ENCODE data around the gene RDH8.

Gene RDH8, protein sequence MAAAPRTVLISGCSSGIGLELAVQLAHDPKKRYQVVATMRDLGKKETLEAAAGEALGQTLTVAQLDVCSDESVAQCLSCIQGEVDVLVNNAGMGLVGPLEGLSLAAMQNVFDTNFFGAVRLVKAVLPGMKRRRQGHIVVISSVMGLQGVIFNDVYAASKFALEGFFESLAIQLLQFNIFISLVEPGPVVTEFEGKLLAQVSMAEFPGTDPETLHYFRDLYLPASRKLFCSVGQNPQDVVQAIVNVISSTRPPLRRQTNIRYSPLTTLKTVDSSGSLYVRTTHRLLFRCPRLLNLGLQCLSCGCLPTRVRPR

DNA sequence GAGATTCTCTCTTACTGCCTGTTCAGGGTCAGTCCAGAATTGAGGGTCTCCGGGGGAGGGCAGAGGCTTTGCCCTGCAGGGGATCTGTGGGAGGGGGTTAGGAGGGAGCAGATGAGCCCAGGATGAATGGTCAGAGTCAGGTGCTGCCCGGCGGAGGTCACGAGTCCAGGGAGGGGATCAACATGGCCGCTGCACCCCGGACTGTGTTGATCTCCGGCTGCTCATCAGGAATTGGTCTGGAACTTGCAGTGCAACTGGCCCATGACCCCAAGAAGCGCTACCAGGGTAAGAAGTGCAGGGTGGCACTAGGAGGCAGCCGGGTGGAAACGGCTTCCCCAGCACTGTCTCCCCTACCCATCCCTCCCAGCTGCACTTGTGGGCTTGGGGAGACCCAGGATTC is at the start of gene RDH8:
Gene RDH8 (plus strand): TSS at position 168 of the 400 bp plus-strand sequence. CDS start 15 bp downstream, at position 183.
- DNase-seq: no peak

DNA sequence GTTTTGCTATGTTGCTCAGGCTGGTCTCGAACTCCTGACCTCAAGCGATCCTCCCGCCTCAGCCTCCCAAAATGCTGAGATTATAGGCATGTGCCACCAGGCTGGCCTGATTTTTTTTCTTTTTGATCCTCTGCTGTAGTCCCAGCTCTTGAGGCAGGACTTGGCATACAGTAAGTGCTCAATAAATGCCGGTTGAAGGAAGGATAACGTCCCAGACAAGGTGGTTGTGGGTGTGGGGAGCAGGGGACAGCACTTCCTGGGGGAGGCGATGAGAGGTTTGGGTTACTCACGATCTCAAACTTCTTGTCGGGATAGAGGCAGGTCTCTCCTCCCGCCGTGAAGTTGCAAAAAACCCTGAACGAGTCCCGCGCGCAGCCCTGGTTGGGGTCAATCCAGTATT is 47.3 kb upstream of the RDH8 start:
- DNase-seq: no peak

DNA sequence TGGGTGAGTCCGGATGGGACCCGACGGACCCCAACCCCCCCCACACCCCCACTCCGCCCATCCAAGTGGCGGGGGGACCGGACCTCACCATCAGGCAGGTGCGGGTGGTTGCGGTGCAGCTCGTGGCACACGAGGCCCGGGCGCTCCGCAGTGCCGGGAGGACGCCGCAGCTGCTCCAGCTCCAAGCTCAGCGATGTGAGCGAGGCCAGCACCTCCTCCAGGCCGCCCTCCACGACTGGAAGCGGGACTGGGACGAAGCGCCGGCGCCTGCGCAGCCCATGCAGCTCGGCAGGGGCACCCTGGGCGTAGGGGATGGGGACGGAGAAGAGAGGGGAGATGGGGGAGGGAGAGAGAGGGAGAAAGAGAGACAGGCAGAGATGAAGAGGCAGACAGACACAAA is 46.8 kb upstream of the RDH8 start:
- no peak for DNase-seq

DNA sequence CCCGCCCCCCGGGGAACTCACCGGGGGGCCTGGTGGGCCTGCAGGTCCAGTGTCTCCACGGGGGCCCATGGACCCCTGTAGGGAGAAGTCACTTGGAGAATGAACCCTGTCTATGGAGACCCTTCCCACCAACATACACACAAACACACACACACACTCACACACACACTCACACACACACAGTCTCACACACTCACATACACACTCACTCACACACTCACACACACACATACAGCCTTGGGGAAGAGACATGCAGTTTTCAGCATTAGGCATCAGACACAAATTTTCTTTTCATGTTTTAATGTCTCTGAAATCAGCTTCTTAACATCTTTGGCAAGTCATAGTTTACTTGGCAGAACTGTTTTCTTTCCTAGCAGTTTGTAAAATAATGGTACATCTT is 46.0 kb upstream of the RDH8 start:
- no peak for DNase-seq

DNA sequence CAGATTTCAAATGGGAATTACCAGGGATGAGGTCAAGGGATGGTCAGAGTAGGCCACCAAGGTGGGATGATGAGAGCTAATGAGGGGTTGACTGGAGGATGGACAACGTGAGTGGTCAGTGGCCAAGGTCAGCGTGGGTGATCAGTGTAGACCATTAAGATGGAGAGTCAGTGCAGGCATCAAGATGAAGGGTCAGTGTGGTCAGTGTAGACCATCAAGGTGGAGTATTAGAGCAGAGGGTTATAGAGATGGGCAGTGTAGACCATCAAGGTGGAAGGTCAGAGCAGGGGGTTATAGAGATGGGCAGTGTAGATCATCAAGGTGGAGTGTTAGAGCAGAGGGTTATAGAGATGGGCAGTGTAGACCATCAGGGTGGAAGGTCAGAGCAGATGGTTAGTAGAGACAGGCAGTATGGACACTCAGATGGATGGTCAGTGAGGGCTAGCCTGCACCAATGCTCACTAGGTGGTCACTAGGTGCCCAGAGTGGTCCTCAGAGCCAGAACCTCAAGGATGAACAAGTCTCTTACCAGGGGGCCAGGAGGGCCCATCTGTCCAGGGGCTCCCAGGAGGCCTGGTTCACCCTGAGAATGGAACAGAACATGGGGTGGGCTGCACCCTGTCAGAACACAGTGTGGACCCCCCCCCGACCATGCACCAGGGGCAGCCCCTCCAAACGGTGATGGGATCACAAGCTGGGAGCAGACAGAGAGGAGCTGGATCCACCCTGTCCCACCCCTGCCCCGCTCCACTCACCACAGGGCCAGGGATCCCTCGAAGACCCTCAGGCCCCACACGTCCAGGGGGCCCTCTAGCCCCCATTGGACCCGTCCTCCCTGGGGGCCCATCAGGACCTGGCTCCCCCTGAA is 44.2 kb upstream of the RDH8 start:
- DNase-seq: no peak

DNA sequence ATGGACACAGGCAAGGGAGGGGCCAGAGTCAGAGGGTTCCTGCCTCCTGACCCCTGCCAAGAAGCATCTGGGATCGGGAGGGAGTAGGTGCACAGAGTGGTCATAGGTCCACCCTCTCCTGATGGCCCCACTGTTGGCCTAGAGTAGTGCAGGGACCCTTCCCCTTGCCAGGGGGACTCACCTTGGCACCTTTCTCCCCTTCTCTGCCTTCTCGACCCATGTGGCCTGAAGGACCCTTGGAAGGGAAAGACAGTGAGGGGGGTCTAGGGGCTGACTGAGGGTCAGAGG is 43.7 kb upstream of the RDH8 start:
- DNase-seq: no peak

DNA sequence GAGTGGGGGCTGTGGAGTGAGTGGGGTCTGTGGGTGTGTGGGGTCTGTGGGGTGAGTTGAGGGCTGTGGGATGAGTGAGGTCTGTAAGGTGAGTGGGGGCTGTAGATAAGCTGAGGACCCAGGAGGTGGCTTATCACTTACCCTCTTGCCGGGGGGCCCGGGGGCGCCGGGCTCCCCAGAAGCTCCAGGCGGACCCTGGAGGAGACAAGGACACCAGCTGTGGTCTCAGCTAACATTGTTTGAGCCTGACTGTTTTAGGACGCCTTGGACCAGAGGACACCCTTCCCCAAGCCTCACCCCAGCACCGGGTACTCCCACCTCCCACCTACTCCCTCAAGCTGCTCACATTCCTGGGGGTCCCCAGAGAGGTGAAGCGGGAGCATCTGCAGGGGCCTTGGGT is 42.8 kb upstream of the RDH8 start:
- DNase-seq: no peak

DNA sequence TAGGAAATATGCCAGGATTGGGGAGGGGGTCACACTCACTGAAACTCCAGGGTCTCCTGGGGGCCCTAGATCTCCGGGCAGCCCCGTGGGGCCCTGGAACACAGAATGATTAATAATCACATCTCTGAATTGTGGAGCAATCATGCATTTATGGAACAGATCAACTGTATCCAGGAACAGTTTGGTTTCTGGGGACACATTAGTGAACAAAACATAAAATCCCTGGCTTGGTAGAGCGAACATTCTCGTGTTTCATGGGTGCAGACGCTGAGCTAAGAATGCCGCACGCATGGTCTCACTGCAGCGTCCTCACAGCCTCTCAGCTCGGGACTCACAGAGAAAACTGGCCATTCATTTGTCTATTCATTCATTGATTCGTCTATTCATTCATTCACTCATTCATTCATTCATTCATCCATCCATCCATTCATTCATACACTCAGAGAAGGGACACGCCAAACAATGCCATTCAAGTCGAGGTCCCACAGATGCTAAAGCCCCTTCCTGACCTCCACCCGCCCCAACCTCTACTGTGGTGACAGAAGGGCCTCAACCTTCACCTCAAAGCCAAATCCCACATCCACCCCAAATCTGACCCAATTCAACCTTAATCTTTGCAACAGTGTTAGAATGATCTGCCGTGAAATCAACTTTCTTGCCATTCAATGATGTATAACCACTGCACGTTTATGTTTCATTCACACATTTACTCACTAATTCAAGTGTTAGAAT is 42.0 kb upstream of the RDH8 start:
- DNase-seq: no peak

DNA sequence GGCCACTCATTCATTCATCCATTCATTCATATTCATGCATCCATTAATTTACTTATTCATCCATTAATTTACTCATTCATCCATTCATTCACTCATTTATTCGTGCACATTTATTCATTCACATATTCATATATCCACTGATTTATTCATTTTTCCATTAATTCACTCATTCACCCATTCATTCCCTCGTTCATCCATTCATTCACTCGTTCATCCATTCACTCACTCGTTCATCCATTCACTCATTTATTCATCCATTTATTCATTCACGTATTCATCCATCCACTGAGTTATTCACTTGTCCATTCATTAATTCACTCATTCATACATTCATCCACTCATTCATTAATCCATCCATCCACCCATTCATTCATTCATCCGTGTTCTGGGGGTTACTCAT is 41.2 kb upstream of the RDH8 start:
- DNase-seq: no peak

DNA sequence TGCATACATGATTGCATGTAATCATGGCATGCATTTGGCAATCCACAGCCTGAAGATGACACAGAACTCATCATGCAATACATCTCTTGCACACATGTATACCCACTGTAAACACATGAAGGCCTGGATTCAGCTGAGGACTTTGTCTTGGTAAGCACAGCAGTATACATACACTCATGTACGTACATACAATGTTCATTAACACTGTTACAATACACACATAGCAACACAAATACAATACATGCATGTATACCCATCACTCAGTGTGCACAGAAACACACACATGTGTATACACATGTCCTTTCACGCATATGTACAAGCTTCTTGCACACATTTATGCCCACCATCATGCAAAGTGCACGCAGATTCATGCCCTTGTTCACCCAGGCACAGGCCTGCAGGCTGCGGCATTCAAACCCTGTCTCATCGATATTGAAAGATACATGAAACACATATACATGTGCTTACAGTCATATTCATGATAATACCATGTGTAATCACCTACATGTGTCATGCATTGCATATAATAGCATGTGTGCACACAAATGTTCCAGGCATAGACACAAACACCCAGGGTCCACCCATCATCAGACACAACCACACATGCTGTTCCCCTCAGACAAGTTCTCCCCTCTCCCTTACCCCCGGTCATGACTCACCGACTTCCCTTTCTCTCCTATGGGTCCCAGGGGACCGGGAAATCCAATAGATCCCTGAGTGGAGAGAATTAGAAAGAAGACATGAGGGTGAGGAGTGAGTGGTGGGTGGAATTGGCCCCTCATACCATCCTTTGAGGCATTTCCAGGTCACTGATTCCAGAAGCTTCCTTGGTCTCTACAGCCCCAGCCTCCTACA is 31.6 kb upstream of the RDH8 start:
- DNase-seq: no peak

DNA sequence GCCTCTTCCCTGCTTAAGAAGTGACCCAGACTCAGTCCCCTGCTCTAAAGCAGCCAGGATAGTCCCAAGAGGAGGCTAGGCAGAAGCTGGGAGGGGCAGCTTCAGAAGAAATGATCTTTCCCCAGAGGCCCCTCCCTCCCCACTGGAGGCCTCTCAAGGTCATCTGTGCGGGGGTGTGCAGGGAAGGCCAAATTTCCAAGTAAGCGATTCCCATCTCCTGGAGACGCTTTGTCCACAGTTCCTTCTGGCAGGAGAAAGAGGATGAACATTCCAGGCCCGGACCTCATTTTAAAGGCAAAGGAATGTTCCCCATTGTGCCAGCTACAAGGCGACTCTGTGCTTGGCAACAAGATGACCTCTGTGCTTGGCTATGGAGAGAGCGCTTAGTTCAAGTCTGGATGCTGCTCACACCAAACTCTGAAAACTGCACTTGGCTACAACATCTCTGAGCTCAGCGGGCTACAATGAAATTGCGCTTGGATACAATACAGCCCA is 26.4 kb upstream of the RDH8 start:
- no peak for DNase-seq

DNA sequence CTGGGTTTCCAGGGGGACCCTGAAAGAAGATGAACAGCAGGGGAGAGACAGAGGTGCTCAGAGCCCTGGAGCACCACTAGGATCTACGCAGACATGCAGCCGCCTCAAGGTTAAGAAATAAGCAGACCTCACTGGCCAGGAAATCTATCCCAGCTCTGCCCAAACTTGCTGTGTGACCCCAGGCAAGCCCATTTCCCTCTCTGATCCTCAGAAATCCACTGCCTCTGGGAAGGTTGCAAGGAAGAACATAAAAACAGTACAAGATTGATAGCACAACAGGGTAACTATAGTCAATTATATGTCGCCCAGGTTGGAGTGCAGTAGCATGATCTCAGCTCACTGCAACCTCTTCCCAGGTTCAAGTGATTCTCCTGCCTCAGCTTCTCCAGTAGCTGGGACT is 23.8 kb upstream of the RDH8 start:
- DNase-seq: no peak

DNA sequence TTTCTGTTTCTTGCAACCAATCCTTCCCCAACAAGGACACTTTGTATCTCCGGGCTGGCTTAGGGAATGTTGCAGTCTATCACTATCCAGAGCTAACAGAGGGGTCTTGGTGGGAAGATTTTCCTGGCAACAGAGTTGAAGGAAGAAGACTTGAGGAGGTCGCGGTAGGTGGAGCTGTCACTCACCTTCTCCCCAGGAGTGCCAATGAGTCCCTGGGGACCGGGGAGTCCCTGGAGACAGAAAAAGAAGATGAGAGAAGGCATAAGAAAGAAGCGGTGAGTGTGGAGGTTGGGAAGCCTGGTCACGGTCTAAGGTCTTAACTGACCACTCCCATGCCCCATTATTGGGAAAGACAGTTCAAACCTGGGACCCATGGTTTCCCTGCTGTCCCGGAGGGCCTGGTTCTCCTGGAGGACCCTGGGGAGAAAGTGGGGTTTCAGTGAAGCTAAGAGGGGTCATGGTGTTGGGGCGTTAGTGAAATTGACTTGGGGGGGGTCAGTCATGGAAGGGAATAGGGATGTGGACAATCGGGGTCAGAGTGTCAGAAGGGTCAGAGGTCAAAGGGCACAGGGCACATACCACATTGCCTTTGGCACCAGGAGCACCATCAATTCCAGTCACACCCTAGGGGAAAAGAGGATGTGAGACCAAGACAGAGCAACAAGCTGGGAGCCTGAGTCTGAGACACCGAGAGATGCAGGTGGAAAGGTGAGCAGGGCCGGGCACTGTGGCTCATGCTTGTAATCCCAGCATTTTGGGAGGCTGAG is 21.7 kb upstream of the RDH8 start:
- no peak for DNase-seq

DNA sequence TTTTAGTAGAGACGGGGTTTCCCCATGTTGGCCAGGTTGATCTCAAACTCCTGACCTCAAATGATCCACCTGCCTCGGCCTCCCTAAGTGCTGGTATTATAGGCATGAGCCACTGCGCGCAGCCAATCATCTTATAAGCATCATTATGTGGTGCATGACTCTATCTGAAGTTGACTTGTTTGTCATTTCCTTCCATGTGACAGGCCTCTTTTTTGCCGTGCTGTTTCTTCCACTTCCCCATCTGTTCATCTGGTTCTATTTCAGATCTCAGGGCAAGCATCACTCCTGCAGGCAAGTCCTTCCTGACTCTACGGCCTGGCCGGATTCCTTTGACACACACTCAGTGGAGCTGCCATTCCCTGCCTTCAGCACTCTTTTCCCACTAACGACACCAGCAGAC is 18.2 kb upstream of the RDH8 start:
- no peak for DNase-seq

DNA sequence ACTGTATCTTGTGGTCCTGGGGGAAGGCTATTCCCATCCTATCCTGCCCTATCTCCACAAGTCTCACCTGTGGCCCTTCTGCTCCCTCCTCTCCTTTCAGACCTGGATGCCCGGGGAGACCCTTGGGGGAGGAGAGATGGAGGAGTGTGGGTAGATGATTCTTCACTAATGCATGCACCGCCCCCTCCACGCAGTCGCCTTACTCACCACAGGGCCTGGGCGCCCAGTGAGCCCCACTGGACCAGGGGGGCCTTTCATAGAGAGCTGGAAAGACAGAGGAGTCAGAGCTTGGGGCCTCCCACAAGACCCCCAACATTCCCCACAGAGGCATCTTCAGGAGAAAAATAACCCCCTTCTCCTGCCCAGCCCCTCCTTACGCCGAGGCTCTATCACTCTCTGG is 17.3 kb upstream of the RDH8 start:
- DNase-seq: no peak

DNA sequence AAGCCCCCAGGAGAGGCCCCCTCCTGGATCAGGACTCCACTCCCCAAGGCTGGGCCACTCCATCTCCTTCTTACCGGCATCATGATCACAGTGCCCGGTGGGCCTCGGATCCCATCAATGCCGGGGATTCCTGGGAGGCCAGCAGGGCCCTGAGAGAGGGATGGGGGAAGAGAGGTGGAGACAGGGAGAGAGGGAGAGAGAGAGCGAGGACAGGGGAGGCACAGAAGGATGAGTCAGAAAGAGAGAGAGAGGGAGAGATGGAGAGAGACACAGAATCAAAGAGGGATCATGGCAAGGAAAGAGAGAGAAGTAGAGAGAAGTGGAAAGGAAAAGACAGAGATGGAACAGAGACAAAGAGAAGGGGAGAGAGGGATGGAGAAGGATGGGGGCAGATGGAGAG is 16.7 kb upstream of the RDH8 start:
- DNase-seq: no peak

DNA sequence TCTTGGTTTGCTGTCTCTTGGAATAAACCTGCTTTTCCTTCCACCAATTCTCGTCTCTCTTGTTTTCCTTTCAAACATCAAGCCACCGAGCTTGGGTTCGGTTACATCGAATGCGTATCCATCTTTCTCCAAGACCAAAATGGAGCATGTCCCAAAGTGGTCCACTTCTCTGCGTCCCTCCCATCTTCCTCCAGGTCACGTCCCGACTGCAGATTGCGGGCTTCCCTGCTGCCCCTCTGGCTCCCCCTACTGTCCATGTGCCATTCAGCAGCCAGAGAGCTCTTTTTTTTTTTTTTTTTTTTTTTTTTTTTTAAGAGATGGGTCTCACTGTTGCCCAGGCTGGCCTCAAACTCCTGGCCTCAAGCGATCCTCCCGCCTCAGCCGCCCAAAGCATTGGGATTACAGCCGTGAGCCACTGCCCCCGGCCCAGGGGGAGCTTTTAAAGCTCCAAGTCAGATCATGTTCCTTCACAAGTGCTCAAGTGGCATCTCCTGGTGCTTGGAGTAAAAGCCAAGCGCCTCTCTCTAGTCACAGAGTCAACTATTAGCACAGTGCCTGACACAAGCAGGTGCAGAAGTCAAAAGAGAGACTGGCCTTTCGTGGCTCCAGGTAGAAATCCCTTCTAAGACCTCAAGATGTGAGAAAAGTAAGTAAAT is 13.0 kb upstream of the RDH8 start:
- no peak for DNase-seq

DNA sequence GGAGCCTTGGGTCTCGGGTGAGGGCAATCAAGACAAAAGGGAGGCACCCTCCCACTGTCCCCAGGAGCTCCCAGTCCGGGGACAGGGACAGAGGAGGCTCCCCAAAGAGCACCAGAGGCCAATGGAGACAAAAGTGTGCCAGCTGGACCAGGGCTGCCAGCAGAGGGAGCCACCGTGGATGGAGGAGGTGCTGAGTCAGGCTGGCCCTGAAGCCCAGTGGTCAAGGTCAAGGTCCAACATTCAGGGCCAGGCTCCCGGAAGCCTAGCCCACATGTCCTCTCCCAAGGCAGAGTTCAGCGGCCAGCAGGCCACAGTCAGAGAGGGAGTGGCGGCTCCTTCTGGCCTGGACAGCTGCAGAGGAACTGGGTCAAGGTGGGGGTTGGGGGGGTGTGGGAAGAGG is 11.4 kb upstream of the RDH8 start:
- DNase-seq: no peak

DNA sequence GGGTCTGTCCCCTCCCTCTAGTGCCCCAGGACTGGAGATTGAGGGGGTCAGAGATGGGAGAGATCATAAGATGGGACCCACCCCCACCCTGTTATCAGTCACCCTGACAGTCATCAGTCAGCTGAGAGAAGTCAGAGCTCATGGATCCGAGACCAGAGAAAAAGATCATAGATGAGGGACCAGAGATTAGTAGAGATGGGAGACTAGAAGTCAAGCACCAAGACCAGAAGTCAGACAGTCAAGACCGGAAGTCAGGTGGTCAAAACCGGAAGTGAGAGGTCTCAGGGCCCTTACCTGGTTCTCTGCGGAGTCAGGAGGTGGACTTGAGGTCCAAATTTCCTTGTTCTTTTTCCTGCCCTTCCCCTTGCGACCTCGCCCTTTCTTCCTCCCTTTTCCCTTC is 10.0 kb upstream of the RDH8 start:
- no peak for DNase-seq

DNA sequence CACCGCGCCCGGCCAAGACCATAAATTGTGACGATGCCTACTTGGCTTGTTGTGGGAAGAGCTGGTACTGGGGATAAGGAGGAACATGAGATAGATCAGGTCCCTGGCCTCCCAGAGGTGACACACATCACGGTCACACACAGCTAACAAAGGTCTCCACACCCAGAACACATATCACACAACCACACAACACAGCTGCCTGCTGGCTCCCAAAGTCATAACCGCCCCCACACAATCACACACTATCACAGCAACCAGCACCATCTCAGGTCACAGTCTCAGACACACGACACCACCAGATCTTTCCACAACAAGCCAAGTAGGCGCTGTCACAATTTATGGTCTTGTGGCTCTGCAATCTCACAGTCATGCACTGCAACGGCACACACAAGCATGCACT is 8.7 kb upstream of the RDH8 start:
- no peak for DNase-seq

DNA sequence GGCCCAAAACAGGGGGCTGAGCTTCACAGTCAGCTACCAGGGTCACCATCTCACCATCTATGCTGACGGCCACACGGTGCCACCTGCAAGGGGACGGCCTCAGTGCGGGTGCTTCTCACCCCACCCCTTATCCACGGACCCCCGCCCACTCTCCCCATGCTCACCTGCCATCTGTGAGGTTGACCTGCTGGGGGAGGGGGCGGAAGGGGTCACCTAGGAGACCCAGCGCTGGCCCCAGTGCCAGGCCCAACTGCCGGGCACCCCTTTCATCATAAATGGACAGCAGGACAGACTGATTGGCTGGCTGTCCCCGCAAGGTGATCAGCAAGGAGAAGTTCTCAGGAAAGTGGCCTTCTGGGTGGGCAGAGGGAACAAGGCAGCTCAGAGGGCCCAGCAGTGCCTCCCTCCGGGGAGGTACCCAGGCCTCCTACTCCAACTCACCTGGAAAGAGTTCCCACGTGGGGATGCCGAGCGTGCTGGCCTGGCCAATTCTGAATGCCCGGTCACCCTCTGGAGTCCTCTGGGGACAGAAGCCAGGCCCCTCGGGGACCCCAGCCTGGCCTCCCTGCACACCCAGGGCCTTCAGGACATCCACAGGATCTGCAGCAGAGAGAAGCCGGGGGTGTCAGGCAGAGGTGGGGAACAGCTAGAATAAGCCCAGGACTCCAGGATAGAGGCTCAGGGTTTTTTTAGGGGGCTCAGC is 7.5 kb upstream of the RDH8 start:
- no peak for DNase-seq

All from NCI-H510A (cell line).